Stimulated activated naive CD4-positive, alpha-beta T cell treated with Interleukin-2 at 50 U/mL for 16 hours (primary cell): ENCODE data around the gene KANTR.
"Not testable (repeated sequence)": the region's sequence is repeated elsewhere in the genome, so short reads cannot be mapped to it uniquely, and the experiment has no call there.

Experiments
- DNase-seq: peaks from one replicate; lab custom pipeline; 2025; lab: John Stamatoyannopoulos, UW

KANTR gene

GRCh38 chrX:53128097-53128749 lies 34.3 kb downstream of the KANTR start:
- no peak for DNase-seq

- DNase-seq, result no peak
These were observed 39.5 kb downstream of the KANTR start for GRCh38 chrX:53133400-53133799.

- no peak for DNase-seq
These were observed 41.6 kb downstream of the KANTR start for GRCh38 chrX:53135581-53135980.

DNA sequence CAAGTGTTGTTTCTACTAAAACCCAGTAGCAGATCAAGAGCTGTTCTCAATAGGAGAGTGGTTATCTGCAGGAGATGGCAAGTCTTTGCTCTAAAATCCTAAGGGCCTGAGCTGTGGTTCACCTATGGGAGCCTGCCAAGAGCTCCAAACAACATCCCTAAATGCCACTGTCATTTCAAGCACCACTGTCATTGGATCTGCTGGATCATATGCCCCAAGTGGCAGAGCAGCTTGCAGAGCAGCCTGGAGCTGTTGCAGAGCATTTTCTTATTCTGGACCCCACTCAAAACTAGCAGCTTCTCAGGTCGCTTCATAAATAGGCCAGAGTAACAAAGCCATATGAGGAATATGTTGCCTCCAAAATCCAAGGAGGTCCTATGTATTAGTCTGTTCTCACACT lies 59.6 kb downstream of the KANTR start:
- no peak for DNase-seq

DNA sequence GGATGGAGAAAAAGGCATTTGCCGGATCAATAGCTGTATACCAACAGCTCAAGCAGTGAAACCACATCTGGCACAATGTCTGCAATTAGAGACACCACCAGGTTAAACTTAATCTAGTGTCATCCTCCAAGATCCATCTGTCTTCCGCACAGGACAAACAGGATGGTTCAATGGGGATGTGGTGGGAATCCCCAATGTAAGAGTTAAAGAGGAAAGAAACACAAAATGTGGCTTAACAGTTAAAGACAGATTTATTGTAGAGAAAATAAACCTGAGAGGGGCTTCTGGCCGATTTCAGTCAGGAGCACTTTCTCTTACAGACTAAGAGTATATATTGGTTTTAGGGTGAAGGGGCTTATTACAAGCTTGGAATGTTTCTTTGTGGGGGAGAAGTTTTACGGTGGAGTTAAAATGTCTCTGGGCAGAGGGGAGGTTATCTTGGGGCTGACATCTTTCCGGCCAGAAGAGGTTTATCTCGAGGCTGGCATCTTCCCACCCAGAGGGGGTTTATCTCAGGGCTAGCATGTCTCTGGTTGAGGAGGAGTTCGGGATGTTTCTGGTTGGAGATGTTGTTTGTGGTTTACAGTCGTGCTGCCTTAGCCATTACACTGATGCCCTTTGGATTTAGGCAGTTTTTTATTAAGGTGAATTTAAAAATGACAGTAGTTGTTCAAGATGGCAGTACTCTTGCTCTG lies 61.7 kb downstream of the KANTR start:
- DNase-seq, result no peak

DNA sequence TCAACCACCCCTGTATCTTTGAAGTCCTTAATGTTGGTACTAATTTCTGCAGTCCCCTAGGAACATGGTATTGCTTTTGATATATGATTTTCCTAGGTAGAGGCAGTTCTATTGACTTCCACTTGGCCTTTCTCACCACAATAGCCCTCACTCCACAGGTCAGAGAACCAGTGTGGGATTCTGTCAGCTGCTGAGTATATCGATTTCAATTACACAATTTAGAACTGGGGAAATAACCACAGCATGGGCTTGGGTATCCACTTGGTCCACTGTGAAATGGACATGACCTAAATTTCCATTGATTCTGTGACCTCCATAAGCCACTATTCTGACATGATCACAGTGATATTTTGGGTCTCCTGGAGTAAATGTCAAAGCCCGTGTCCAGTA lies 62.3 kb downstream of the KANTR start:
- DNase-seq, result no peak

DNA sequence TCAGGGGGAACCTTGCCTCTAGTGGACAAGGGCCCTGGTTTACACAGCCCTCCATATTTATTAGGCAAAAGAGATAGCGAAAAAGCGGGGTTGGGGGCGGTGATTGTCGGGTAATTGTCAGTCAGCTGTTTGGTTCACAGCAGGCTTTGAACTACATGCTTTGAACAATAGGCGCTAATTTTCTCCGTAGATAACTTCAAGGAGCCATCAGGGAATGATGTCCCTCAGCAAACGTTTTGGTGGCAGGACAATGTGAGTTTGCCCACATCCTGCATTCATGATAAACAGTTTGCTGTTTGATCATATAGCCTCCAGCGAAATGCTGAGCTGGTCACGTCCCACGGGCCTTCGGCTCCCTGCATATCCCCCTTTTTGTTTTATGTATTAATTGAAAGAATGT lies 65.2 kb downstream of the KANTR start:
- no peak for DNase-seq

DNA sequence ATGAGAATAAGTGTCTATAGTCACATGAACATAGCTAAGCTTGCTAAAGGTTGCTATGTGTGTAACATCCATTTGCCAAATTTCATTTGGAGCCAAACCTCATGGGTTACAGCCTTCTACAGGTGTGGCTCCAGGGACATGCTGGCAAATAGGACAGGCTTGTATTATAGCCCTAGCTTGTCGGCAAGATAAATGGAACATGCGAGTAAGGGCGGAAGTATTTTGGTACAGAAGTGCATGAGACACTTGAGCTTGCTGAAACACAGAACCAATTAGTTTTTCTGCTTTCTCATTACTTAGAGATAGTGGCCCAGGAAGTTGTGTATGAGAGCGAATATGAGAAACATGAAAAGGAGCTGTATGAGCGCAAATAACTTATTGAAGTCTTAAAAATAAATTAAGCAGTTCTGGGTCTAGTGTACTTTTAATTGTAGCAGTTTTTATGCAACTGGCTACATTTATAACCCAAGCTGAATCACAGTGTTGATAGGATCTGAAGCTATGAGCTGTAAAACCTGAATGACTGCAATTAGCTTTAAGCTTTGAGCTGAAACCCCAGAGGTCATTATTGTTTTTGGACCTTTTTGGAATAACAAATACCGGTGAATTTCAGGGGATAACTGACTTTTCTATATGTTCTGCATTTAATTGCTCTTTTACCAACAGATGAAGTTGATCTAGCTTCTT lies 66.5 kb downstream of the KANTR start:
- DNase-seq, result no peak

DNA sequence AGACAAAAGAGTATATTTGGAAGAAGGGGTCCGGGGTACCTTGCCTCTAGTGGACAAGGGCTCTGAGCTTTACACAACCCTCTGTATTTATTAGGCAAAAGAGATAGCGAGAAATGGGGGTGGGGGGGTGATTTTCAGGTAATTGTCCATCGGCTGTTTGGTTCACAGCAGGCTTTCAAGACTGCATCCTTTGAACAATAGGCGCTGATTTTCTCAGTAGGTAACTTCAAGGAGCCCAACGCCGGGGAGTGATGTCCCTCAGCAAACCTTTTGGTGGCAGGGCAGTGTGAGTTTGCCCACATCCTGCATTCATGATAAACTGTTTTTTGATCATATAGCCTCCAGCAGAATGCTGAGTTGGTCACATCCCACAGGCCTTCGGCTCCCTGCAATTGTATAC lies 69.5 kb downstream of the KANTR start:
- no peak for DNase-seq

DNA sequence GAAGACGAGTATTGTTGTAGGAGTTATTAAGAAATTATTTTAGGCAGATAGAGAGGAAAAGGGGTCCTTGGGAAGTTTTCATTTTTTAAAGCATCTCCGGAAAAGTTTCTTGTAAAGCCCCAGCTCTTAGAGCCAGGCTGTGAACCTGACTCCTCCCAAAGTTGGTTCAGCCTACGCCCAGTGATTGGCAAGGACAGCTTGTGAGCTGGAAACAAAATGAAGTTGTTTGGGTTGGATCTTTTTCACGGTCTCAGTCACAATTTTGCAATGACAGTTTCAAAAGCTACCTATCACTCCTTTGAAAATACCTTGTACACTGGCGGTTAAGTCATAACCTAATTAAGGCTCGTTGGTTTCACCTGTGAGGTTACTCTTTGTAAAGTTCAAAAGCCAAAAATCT lies 70.6 kb downstream of the KANTR start:
- not testable (repeated sequence) for DNase-seq

GRCh38 chrX:53166103-53166502 lies 72.2 kb downstream of the KANTR start:
- no peak for DNase-seq

DNA sequence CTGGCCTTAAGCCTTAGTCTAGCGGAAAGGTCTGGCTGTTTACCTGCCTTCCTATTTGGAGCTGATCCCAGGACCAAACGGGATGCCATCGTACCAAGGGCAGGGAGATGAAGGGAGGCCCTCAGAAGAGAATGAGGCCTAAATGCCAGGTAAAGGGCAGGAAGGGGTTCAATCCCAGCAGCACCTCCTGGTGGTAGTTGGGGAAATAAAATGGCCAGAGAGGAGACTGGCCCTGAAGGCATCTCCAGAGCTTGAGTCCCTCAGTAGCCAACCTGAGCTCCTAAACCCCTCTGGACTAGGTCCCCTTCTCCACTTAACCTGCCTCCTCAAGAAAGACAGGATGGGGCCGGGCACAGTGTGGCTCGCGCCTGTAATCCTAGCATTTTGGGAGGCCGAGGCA lies 77.4 kb downstream of the KANTR start:
- no peak for DNase-seq
